Head of caudate nucleus (tissue), 42 donors: Measurements from ENCODE around the gene SPATC1L.
A peak's percentile ranks its signal among the peaks of the same experiment; 100 is the strongest.

Source experiments
- DNase-seq, 42 donors: peaks; one replicate each; pipeline versions ENCODE4 v3.0.0 to v3.0.0-alpha.2; 2020 to 2021; ENCODE audit warnings: mixed read lengths in 7 of 42
- intact Hi-C: fragments of 100-400 bp; cut with DNase I; formaldehyde crosslinking; loops from one replicate; pipeline ENCODE4 v1.15.0; 2022

SPATC1L gene

DNA sequence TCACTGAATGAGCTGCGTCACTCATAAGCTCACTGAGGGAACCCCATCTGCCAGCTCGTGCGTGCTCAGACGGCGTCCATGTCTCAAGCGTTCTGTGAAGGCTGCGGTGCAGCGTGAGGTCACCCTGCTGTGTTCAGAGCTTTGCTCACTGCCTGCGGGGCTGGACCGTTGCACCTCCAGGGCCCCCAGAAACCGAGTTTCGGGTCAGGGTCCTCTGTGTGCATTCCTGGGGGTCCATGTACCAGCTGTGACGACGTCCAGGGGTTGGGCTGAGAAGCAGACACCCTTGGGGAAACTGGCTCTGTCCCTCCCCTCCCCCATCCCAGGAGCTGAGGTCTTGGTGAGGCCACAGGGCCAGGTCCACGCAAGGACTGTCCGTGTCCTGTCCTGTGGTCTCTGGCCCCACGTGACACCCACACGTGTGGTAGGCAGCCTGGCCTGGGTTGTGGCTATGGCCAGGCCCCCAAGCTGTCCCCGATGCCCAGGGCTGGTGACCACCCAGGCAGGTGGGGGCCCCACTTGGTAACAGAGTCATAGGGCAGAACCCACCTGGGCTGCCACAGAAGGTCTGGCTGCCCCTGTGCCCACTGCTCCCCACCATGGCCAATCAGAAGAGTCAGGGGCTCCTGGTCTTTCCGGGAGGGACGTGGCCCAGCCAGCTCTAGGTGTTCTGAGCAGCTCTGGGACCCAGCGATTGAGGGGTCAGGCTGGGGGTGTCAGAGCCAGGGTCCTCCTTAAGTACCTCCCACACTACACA is 53.2 kb downstream of the SPATC1L start:
- DNase-seq, result no peak
- intact Hi-C loops, result no loop called here

DNA sequence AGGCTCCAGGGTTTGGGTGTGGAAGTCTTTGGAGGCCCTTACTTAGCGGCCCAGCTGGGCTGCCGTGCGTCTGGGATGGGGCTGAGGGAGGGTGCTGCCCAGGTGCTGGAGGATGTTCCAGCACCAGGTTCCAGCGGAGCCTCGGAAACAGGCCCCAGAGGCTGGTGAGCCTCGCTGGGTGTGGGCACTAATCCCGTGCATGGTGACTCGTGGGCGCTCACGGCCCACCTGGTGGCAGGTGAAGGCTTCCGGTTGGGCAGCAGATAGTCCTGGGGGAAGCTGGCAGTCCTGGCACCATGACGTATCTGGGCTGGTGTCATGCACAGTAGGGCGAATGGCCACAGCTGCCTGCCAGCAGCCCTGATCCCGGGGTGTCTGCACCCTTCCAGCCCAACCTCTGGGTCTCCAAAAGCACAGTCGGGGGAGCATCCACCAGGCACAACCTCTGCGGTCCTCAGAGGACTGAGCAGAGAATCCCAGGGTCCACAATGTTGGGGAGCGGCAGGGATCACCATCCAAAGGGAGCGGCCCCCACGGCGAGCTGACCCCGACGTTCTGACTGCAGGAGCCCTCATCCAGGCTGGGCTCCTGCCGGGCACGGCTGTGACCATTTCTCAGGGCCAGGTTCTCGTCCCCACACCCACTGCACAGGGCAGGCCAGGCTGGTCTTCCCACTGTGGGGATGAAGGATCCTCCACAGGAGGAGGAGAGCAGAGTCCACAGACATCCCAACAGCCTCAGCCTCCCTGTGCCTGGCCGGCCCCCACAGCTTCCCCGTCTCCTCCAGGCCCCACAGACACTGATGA is 54.2 kb downstream of the SPATC1L start:
- DNase-seq, result no peak
- intact Hi-C loops, result no loop called here

DNA sequence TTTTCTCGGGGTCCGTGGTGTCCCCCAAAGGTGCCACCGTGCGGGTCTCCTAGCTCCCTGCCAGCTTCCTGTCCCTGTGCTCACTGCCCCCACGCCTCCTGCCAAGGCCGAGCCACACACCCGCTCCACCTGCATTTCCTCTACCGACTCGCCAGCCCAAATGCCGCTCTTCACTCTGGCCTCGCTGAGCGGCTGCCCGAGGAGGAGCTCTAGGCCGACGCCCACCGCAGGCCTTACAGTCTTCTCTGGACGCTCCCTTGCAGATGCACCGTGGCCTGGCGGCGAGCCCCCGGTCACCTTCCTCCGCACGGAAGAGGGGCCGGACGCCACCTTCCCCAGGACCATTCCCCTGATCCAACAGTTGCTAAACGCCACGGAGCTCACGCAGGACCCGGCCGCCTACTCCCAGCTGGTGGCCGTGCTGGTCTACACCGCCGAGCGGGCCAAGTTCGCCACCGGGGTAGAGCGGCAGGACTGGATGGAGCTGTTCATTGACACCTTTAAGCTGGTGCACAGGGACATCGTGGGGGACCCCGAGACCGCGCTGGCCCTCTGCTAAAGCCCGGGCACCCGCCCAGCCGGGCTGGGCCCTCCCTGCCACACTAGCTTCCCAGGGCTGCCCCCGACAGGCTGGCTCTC is 55.2 kb downstream of the SPATC1L start:
- intact Hi-C loops, result no loop called here
- peak in 1 of 42 donors; percentile 3 for DNase-seq

DNA sequence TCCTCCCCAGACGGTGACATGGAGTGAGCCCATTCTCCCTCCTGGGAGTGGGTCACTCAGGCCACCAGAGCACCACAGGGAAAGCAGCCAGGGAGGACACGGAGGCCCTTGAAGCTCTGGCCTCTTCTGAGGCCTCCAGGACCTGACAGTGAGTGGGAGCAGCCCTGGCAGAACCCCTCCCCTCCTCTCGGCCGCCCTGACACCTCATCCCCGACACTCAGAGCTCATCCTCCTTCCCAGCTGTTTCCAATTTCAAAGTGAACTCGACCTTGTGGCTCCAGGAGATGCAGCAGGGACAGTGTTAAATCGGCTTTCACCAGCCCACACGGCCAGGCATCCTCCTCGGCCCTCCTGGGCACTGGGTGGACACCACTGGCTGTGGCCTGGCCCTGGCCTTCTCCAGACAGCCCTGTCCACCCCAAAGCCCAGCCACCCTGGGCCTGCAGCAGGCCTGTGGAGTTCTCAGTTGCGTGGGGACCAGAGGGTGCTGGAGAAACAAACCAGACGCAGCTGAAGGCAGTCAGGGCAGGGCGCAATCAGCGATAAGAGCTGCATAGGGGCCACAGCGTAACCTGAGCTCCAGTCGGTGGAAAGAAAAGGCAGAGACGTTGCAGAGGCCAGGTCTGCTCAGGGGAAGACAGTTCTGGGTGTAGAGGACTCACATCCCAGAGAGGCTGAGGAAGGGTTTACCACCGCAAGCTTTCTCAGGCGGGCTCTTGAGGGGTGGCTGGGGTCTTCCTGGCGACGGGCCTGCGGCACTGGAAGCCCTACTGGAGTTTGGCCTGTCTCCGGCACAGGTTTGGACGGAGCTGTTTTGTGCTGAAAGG is 55.9 kb downstream of the SPATC1L start:
- intact Hi-C loops, result no loop called here
- no peak for DNase-seq

DNA sequence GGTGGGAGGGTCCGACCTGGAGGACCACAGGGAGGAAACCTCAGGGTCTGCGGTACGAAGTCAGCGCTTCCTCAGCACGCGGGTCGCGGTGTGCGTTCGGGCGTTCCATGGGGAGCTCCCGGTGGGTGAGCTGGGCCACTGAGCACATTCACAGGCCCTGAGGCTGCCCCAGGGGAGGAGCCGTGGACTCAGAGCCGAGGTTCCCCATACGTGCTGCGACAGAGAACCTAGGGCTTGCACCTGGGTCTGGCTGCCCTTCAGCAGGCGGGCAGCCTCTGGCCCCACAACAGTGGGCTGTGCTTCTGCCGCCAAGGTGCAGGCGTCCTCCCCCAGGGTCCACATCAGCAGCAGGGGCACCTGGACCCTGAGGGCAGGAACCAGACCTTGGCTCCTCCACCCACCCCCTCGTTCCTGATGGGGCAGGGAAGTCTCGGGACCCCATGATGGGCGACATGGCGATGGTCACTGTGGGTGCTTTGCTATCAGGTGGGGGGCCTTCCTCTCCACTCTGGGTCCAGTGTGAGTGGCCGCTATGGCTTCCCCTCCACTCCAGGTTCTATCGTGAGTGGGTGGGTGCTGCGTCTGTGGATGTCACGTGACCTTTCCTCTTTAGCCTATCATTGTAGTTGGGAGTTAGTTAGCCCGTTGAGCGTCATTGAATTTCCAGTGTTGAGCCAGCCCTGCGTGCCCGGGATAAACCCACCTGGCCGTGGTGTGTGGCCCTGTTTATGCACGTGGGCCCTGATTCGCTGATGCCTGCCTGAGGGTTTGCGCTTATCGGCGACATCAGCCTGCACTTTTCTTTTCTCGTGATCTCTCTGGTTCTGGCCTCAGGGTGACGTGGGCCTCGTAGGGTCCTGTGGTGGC is 56.8 kb downstream of the SPATC1L start:
- peak in 10 of 42 donors; percentile 2 to 43 (median 14) for DNase-seq
- intact Hi-C loops, result no loop called here

DNA sequence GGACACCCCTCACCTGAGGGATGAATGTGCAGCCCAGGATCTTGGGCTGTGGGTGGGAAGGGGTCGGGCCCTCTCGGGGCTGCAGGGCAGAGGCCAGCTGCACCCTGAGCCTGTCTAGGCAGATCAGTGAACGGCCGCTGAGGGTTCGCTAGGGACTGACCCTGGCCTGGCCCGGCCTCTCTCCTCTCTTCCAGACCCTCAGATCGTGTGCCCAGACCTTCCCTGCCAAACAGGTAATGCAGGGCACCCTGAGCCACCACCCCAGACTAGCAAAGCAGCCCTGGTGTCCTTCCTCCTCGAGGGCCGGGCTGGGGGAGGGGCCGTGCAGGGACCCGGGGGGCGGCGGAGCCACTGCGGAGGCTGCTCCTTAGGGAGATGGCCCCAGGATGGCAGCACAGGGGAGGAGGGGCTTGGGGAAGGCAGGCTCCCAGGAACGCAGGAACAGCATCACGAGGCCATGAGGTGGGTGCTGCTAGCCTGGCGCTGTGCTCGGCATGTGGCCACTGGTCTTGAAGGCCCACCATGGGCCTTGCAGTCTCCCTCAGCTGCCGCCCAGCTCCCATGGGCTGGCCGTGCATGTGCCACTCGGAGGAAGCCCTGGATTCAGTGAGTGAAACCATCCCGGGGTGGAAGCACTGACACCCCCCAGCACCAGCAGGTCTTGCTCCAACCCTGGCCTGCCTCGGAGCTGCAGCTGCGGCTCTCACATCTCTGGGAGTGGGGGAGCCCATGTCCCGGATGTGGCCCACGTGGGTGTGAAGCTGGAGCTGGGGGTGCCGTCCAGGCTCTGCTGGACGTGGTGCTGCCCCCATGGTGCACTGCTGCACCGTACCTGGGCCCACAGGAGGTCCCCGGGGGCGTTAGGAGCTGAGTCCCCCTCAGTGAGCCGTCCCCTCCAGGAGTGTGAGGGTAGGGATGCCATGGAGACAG is 57.7 kb downstream of the SPATC1L start:
- intact Hi-C loops, result no loop called here
- peak in 16 of 42 donors; percentile 1 to 39 (median 10) for DNase-seq

DNA sequence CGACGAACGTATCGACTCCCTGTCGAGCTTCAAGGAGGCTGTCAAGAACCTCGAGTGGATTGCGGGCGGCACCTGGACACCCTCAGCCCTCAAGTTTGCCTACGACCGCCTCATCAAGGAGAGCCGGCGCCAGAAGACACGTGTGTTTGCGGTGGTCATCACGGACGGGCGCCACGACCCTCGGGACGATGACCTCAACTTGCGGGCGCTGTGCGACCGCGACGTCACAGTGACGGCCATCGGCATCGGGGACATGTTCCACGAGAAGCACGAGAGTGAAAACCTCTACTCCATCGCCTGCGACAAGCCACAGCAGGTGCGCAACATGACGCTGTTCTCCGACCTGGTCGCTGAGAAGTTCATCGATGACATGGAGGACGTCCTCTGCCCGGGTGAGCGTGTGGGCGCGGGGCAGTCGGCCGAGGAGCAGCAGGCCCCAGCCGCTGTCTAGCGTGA is 58.4 kb downstream of the SPATC1L start:
- DNase-seq, result peak in 20 of 42 donors; percentile 0 to 40 (median 8)
- intact Hi-C loops, result no loop called here

DNA sequence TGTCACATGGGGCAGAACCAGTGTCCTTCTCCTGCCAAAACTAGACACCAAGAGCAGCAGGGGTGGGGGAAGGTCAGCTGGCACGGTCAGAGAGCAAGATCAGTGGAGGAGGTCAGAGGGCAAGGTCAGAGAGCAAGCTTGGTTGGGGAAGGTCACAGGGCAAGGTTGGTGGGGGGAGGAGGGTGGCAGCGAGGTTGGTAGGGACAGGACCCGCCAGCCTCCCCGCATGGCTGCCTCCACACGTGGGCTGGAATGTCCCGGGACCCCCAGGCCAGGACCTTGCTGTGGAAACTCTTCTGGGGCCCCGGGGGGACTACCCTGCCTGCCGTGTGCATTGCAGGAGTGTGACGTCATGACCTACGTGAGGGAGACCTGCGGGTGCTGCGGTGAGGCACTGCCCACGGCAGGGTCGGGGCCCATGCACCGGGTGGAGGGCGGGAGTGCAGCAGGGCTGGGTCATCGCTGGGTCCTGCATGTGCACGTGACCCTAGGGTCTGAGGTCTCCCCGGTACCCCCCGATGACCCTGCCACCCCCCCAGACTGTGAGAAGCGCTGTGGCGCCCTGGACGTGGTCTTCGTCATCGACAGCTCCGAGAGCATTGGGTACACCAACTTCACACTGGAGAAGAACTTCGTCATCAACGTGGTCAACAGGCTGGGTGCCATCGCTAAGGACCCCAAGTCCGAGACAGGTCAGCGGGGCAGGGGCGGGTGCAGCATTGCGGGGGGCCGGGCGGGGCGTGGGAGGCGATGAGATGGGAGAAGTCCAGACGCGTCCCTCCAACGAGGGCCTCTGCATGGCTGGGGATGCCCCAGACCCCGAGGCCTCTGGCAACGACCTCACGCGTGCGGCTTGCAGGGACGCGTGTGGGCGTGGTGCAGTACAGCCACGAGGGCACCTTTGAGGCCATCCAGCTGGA is 59.1 kb downstream of the SPATC1L start:
- peak in 25 of 42 donors; percentile 0 to 41 (median 8) for DNase-seq
- intact Hi-C loops, result no loop called here

DNA sequence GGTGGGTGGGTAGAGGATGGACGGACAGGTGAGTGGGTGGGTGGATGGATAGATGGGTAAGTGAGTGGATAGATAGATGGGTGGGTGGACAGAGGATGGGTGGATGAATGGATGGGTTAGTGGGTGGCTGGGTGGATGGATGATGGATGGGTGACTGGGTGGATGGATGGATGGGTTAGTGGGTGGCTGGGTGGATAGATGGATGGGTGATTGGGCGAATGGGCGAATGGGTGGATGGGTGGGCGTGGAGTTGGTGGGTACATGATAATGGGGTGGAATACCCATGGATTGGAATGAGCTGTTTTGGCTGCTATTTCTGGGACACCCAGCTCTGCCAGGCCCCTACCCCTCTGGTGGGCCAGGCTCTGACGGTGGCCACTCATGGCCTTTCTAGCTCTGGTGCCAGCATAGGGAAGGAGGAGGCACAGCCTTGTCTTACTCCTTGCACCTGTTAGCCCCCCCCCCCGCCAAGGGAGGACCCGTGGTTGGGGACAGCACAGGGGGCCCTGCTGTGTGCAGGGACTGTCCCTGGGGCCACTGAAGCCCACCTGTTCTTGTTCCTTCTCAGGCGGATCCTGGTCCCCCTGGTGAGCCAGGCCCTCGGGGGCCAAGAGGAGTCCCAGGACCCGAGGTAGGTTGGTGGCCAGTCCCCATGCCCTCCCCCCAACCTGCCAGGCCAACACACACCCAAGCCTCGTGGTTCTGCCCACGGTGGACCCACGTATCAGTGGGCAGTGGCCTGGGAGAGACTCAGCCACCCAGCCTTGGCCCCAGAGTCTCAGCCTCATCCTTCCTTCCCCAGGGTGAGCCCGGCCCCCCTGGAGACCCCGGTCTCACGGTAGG is 60.0 kb downstream of the SPATC1L start:
- DNase-seq, result peak in 20 of 42 donors; percentile 0 to 39 (median 8)

DNA sequence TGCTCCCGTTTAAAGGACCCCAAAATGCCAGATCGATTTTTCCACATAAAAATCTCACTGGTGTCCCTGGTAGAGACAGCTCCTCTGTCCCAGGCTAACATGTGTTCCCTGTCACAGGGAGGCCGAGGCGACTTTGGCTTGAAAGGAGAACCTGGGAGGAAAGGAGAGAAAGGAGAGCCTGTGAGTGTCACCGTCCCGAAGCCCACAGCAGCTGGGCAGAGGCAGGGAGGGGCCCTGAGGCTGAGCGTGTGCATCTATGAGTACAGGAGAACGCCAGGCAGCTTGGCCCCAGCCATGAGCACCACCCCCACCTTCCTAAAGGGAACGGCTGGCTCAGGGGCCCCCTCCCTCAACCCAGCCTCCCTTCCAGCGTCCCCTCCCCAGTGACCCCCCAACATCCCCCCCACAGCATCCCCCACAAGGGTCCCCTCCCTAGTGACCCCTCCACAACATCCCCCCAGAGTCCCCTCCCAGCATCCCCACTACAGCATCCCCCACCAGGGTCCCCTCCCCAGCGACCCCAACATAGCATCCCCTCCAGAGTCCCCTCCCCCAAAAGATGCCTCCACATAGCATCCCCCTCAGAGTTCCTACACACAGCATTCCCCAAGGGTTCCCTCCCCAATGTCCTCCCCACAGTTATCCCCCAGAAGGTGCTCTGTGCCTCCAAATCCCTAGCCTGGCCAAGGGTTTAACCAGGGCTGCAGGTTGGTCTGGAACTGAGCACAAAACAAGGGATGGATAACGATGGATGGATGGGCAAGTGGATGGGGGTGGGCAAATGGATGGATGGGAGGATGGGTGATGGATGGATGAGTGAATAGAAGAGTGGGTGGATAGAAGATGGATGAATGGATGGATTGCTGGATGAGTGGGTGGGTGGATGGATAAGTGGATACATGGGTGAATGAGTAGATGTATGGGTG is 61.2 kb downstream of the SPATC1L start:
- intact Hi-C loops, result no loop called here
- DNase-seq, result peak in 12 of 42 donors; percentile 1 to 16 (median 4)

More for the DNA sequence above, 60.0 kb downstream of the SPATC1L start:
- intact Hi-C loops, result no loop called here

DNA sequence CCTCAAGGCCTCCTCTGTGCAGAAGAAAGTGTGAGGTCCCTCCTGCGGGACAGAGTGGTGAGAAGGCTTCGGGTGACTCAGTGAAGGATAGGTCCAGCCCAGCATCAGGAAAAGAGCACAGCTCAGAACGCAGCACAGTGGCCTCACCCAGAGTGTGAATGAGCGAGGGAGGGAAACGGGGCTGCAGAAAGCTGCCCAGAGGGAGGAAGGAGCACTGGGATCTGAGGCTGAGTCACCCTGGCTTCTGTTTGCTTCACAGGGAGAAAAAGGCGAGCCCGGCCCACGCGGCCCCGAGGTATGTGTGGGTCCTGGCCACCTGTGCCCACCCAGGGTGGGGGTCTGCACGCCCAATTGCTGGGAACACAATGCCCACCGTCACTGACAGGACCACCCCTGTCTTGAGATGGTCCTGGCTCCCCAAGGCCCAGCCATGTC is 62.0 kb downstream of the SPATC1L start:
- intact Hi-C loops, result no loop called here
- peak in 14 of 42 donors; percentile 1 to 16 (median 7) for DNase-seq

DNA sequence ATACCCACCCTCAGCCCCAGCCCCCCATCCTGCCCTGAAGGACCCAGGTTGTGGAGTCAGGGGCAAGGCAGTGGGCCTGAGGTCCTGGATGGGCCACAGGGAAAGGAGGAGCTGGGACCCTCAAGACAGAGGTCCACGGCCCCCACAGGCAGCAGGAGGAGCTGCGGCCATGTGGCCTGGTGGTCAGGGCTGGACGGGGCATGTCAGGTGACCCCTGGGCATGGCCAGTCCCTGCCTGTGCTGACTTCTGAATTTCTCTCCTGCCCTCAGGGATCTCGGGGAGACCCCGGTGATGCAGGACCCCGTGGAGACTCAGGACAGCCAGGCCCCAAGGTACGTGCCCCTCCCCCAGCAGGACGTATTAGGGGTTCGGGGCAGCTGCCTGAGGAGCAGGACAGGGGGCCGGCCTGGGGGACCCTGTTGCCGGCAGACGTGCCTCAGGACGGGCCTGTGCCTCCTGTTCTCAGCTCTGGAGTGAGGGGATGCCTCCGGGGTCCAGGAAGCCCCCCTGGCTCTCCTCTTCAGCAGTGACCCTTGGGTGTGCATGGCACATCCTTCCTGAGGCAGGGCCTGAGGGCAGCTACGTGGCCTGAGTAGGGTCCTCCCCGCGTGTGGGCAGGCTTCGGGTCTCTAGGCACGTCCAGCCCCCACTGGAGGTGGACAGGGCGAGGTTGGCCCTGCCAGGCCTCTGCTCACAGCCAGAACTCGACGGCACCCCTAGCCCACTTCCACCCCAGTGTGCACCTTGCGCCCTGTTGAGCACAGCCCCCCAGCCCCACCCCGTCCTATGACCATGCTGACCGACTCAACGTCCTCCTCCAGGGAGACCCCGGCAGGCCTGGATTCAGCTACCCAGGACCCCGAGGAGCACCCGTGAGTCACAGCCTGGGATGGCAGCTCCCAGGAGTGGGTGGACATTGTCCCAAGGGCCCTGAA is 62.7 kb downstream of the SPATC1L start:
- DNase-seq, result peak in 17 of 42 donors; percentile 0 to 33 (median 7)
- intact Hi-C loops, result no loop called here
